Inflammatory macrophage (primary cell): ENCODE measurements around the gene SLC38A7.
"Not testable (repeated sequence)": the region's sequence is repeated elsewhere in the genome, so short reads cannot be mapped to it uniquely, and the experiment has no call there.

Experiments used
- DNase-seq, 2 donors: peaks; one replicate each; pipeline ENCODE4 v3.0.0-alpha.2; 2020 to 2022
- total RNA-seq, 18 experiments: gene quantifications; one replicate each; lab custom pipeline; 2026; ENCODE audit warnings: mixed read lengths in 6 of 18, inconsistent platforms in 2 of 18; lab: John Stamatoyannopoulos, UW

Gene SLC38A7
- total RNA-seq = 12.6 to 64.5 (median 30.1) reads per million in 18 experiments

GRCh38 chr16:58684354-58685083 lies at the start of gene SLC38A7:
Gene SLC38A7 (minus strand): TSS chr16:58684770. CDS start chr16:58680126, 4,644 bp downstream.
- peak; percentile 74 to 85 for DNase-seq

GRCh38 chr16:58733671-58734458 lies 49.3 kb upstream of the SLC38A7 start, which contains the start of gene GOT2:
Gene GOT2 (minus strand): TSS chr16:58734316. CDS start chr16:58734228, 88 bp downstream.
- DNase-seq = peak; percentile 80 to 85

- DNase-seq = no peak
Measured at GRCh38 chr16:58733248-58733670, 48.7 kb upstream of the SLC38A7 start.

DNA sequence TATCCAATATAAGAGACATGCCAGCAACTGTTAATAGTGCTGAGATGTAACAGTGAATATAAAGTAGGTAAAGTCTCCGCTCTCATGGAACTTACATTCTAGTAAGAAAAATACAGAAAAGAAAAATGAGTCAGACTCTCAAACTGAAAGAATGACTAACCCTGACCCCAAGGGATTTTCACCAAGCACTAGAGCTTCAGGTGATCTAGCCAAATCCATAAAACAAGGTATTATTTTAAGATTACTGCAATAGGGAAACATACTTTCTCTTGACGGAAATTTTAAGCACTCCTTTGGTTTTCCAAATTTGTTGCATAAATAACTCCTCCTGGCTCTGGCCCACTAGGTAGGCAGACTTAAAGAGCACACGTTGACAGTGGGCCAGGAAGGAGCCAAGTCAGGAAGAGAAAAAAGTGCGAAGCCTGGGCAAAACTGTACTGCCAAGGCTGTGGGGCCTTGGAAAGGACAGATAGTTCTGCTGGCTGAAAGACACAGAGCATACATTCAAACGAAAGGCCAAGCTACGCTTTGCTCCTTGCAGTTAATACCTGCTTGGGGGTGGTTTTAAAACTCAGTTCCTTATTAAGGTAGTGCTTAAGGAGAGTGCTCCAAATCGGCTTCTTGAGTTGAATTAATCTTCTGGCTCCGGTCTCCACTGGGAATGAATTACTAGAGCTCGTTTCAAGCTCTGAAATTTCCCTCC lies 48.1 kb upstream of the SLC38A7 start:
- DNase-seq = no peak

DNA sequence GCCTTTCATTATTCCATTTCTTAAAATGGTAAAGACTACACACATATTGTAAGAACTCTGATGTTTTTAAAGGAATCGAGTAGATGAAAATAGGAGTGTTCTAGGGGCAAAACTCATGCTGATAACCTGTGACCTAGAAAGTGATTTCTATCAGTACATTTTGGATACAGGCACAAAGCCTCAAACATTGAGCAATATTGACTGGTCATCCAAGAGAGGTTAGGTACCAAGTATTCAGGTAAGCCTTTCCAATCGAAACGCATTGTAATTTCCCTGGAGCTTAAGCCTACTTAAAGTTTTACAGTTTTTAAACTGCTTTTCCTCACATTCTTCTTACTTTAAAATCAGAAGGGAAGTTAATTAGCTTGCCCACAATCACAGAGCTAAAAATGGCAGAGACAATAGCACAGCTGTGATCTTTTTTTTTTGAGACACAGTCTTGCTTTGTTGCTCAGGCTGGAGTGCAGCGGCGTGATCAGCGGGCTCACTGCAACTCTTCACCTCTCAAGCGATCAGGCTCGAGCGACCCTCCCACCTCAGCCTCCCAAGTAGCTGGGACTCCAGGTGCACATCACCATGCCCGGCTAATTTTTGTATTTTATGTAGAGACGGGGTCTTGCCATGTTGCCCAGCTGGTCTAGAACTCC lies 46.3 kb upstream of the SLC38A7 start:
- no peak for DNase-seq

DNA sequence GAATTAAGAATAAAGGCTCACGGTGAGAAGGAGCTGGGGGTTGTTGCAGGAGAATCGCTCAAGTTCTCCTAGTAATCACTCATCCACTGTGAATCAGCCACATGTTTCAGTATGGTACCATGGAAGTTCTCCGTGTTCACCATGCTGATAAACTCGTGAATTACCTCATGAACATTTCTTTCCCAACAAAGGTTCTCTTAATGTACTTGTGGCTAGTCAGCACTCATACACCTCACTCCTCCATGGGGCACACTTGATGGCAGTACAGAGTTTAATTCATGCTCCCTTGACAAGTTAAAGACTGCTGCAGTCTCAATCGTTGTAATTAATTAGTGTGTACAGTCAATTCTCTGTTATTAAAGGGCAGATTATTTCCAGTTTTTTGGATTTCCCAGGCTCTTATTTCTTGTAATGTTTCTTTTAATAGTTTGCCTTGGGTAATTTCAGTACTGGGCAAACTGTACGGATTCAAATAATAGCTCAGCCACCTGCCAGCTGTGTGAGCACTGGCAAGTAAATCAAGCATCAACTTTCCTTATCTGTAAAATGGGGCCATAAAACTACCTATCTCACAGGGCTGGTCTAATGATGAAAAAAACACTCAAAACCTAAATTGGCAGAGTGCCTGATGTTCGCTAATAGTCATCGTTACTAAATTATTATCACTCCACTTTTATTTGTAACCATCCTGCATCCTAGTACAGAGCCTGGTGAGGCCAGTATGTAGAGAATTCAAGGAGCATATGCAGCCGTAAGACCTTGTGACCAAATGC lies 43.4 kb upstream of the SLC38A7 start:
- no peak for DNase-seq

- DNase-seq = no peak
Measured at GRCh38 chr16:58727028-58727781, 42.6 kb upstream of the SLC38A7 start.

DNA sequence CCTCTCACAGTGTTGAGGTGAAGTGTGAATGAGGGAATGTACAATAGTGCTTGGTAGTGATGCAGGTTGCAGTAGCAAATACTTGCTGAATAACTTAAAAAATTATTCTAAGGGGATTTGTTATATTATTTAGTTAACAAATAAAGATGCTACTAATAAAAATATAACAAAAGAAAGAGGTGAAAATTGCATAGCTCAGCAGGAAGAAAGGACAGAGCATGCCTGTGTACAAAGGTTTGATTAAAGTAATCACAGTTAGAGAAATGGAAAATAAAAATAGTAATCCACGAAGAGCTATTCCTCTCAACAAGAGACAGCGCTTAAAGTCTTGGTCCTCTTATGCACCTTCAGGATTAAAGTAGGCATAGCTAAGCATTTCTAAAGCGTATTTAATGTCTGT lies 38.5 kb upstream of the SLC38A7 start:
- no peak for DNase-seq

GRCh38 chr16:58717994-58718393 lies 33.4 kb upstream of the SLC38A7 start:
- no peak for DNase-seq

GRCh38 chr16:58716468-58716867 lies 31.9 kb upstream of the SLC38A7 start:
- DNase-seq = no peak

- DNase-seq = no peak
Measured at GRCh38 chr16:58713742-58714141, 29.2 kb upstream of the SLC38A7 start.

GRCh38 chr16:58709333-58709732 lies 24.8 kb upstream of the SLC38A7 start:
- no peak for DNase-seq

GRCh38 chr16:58699151-58699550 lies 14.6 kb upstream of the SLC38A7 start:
- peak; percentile 19 to 70 for DNase-seq

GRCh38 chr16:58695368-58695767 lies 10.8 kb upstream of the SLC38A7 start:
- DNase-seq = no peak

DNA sequence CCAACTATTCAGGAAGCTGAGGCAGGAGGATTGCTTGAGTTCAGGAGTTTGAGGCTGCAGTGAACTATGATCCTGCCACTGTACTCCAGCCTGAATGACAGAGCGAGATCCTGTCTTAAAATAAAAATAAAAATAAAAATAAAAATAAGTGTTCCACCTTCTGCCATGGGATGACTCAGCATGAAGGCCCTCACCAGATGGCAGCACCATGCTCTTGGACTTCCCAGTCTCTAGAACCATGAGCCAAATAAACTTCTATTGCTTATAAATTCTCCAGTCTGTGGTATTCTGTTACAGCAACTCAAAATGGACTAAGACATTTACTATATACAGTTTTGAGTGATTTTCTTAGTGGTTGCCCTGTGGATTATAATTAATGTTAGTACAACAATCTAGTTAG lies 7.9 kb upstream of the SLC38A7 start:
- no peak for DNase-seq

DNA sequence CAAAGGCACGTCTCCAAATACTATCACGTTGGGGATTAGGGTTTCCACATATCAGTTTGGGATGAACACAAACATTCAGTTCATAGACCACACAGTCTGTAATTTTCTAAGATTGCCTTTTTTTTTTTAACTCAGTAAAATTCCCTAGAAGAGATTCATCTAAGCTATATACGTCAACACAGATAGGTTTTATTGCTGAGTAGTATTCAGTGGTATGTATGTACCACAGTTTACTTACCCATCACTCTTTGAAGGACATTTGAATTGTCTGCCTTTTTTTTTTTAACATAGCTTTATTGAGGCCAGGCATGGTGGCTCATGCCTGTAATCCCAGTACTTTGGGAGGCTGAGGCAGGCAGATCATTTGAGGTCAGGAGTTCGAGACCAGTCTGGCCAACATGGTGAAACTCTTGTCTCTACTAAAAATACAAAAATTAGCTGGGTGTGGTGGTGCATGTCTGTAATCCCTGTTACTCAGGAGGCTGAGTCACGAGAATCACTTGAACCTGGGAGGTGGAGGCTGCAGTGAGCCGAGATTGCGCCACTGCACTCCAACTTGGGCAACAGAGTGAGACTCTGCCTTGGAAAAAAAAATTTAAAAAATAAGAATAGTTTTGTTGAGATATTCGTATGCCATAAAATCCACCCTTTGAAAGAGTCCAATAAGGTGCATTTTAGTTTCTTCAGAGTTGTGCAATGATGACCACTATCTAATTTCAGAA lies 2.6 kb upstream of the SLC38A7 start:
- not testable (repeated sequence) for DNase-seq

- no peak for DNase-seq
Measured at GRCh38 chr16:58685084-58685449, 497 bp upstream of the SLC38A7 start.

DNA sequence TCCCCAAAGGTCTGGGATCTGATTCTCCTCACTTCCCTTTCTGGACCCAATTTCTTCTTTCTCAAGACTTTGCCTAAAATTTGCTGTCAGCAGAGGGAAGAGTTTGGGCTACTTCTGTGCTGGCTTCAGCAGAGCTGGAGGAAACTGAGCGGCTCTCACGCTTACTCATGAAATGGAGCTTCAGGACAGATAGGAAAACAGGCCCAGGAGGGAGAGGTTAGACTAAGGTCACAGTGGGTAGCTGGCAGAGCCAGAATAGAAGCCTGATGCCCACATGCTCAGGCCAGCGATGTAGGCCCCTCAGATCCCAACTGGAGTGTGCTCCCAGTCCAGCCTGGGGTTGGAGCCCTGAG lies 593 bp downstream of the SLC38A7 start:
- DNase-seq = peak; percentile 48 to 53

- DNase-seq = no peak
Measured at GRCh38 chr16:58679763-58680162, 4.8 kb downstream of the SLC38A7 start.

- DNase-seq = peak in 1 of 2 donors; percentile 10
Measured at GRCh38 chr16:58678716-58679115, 5.9 kb downstream of the SLC38A7 start.
